SK-N-SH (cell line): ENCODE measurements around the gene ABCB9. TPM values are rescaled to one million over a fixed set of nuclear protein-coding genes. Genes with fewer than 3 reads are reported as not detected.

Source experiments
- CTCF ChIA-PET: fragments of 300-600, 350-600 bp; formaldehyde crosslinking; extraction: SDS; loops from one replicate; lab custom pipeline; 2021; lab: Yijun Ruan, JAX
- POLR2A ChIA-PET: fragments of 350-600 bp; sonication (Branson Sonifier 250); formaldehyde crosslinking; extraction: SDS; loops from one replicate; lab custom pipeline; 2020; ENCODE audit warnings: antibody characterized with exemption, inconsistent platforms; lab: Yijun Ruan, JAX
- DNase-seq: peaks from one replicate; pipeline ENCODE4 v3.0.0; 2012
- H2AFZ ChIP-seq: fragments of 200-600 bp; sonication (generic); 2 replicates; pipeline ENCODE4 v1.8.1; 2016; ENCODE audit warnings: antibody characterized with exemption, mild to moderate bottlenecking, low read depth
- H3F3A ChIP-seq: fragments of 200-600 bp; sonication (generic); replicated peaks from 2 replicates; pipeline ENCODE3; 2016; ENCODE audit warnings: antibody characterized with exemption, mild to moderate bottlenecking; ENCODE audit not compliant: insufficient read depth
- H3K27ac ChIP-seq, 2 experiments: fragments of 200-500 bp in 1 of 2; fragments of 200-600 bp in 1 of 2; sonication (Bioruptor generic) in 1 of 2; sonication (generic), shearing (Covaris generic) in 1 of 2; 2 replicates each; pipeline versions ENCODE4 v1.5.1 to v1.6.1; 2014 to 2016; ENCODE audit warnings: low read depth in 2 of 2, inconsistent platforms in 1 of 2, low read length in 1 of 2, mild to moderate bottlenecking in 1 of 2, mixed read lengths in 1 of 2
- H3K27me3 ChIP-seq: fragments of 200-600 bp; sonication (generic), shearing (Covaris generic); 2 replicates; pipeline ENCODE4 v1.6.1; 2016; ENCODE audit warnings: mixed run types; ENCODE audit not compliant: insufficient read depth
- H3K36me3 ChIP-seq, 2 experiments: fragments of 200-500 bp in 1 of 2; fragments of 200-600 bp in 1 of 2; sonication (Bioruptor generic) in 1 of 2; sonication (generic) in 1 of 2; replicated peaks in 1 of 2; 2 replicates each; pipeline versions ENCODE3 to v1.5.1; 2014 to 2016; ENCODE audit warnings: low read length in 1 of 2, mild to moderate bottlenecking in 1 of 2; ENCODE audit not compliant: insufficient read depth in 2 of 2, control insufficient read depth in 1 of 2
- H3K4me1 ChIP-seq, 2 experiments: fragments of 200-500 bp in 1 of 2; fragments of 200-600 bp in 1 of 2; sonication (Bioruptor generic) in 1 of 2; sonication (generic), shearing (Covaris generic) in 1 of 2; 2 replicates each; pipeline versions ENCODE4 v1.5.1 to v1.6.1; 2014 to 2016; ENCODE audit warnings: low read depth in 1 of 2, low read length in 1 of 2, mixed run types in 1 of 2; ENCODE audit not compliant: insufficient read depth in 2 of 2, control insufficient read depth in 1 of 2
- H3K4me2 ChIP-seq: fragments of 200-600 bp; sonication (generic), shearing (Covaris generic); 2 replicates; pipeline ENCODE4 v1.6.1; 2017; ENCODE audit warnings: mixed run types
- H3K4me3 ChIP-seq, 2 experiments: fragments of 200-500 bp in 1 of 2; fragments of 200-600 bp in 1 of 2; sonication (Bioruptor generic) in 1 of 2; sonication (generic), shearing (Covaris generic) in 1 of 2; 2 replicates each; pipeline versions ENCODE4 v1.5.1 to v1.8.1; 2014 to 2016; ENCODE audit warnings: low read depth in 2 of 2, inconsistent platforms in 1 of 2, low read length in 1 of 2, mild to moderate bottlenecking in 1 of 2, mixed read lengths in 1 of 2, moderate library complexity in 1 of 2
- H3K79me2 ChIP-seq: fragments of 200-600 bp; sonication (generic); 2 replicates; pipeline ENCODE4 v1.8.1; 2017; ENCODE audit warnings: mild to moderate bottlenecking; ENCODE audit not compliant: insufficient read depth
- H3K9ac ChIP-seq: fragments of 200-600 bp; sonication (generic); 2 replicates; pipeline ENCODE4 v1.6.1; 2017; ENCODE audit warnings: mixed run types
- H3K9me2 ChIP-seq: fragments of 200-600 bp; sonication (generic); 2 replicates; pipeline ENCODE4 v1.6.1; 2017; ENCODE audit warnings: mixed run types
- H3K9me3 ChIP-seq: fragments of 200-600 bp; sonication (generic); 2 replicates; pipeline ENCODE4 v1.6.1; 2017; ENCODE audit warnings: mixed run types, mild to moderate bottlenecking, moderate library complexity
- H4K20me1 ChIP-seq: fragments of 200-600 bp; sonication (generic); 2 replicates; pipeline ENCODE4 v1.6.1; 2017; ENCODE audit warnings: mild to moderate bottlenecking, mixed run types; ENCODE audit not compliant: insufficient read depth
- CTCF ChIP-seq: fragments of 200-600 bp; sonication (generic); IDR thresholded peaks from 2 replicates; pipeline ENCODE4 v1.6.1; 2017; ENCODE audit warnings: antibody characterized with exemption, mild to moderate bottlenecking, moderate library complexity
- EZH2phosphoT487 ChIP-seq: fragments of 200-600 bp; sonication (generic); IDR thresholded peaks from 2 replicates; pipeline ENCODE4 v1.6.1; 2017; ENCODE audit warnings: low read depth, mixed run types, mild to moderate bottlenecking, antibody characterized with exemption, moderate library complexity, borderline replicate concordance
- IRF3 ChIP-seq: fragments of 150-350 bp; IDR thresholded peaks from 2 replicates; pipeline ENCODE4 v1.6.1; 2016; ENCODE audit warnings: mild to moderate bottlenecking, low read depth, low read length
- JUND ChIP-seq: IDR thresholded peaks from 2 replicates; pipeline ENCODE4 v1.4.0; 2012
- MEF2A ChIP-seq: IDR thresholded peaks from 2 replicates; pipeline ENCODE4 v1.4.0; 2012; ENCODE audit warnings: low read depth, borderline replicate concordance
- MXI1 ChIP-seq: IDR thresholded peaks from 2 replicates; pipeline ENCODE4 v1.6.1; 2012; ENCODE audit warnings: mild to moderate bottlenecking, low read depth, low read length, improper control_type of control experiment
- NFIC ChIP-seq: IDR thresholded peaks from 2 replicates; pipeline ENCODE4 v1.4.0; 2012; ENCODE audit warnings: borderline replicate concordance
- POLR2AphosphoS5 ChIP-seq: IDR thresholded peaks from 2 replicates; pipeline ENCODE4 v1.6.1; 2012; ENCODE audit warnings: low read depth, low read length
- RAD21 ChIP-seq: IDR thresholded peaks from 2 replicates; pipeline ENCODE4 v1.6.1; 2012; ENCODE audit warnings: mild to moderate bottlenecking, low read length
- RFX5 ChIP-seq: IDR thresholded peaks from 2 replicates; pipeline ENCODE4 v1.6.1; 2012; ENCODE audit warnings: mild to moderate bottlenecking, improper control_type of control experiment, low read length
- RXRA ChIP-seq: IDR thresholded peaks from 2 replicates; pipeline ENCODE4 v1.4.0; 2012; ENCODE audit warnings: low read depth, mild to moderate bottlenecking, borderline replicate concordance
- SIN3A ChIP-seq: IDR thresholded peaks from 2 replicates; pipeline ENCODE4 v1.6.1; 2012; ENCODE audit warnings: low read depth, mild to moderate bottlenecking, low read length, moderate library complexity, borderline replicate concordance
- SMC3 ChIP-seq: IDR thresholded peaks from 2 replicates; pipeline ENCODE4 v1.6.1; 2012; ENCODE audit warnings: low read depth, low read length, improper control_type of control experiment
- TEAD4 ChIP-seq: IDR thresholded peaks from 2 replicates; pipeline ENCODE4 v1.4.0; 2012; ENCODE audit warnings: mild to moderate bottlenecking, borderline replicate concordance; ENCODE audit not compliant: insufficient read depth
- USF1 ChIP-seq: IDR thresholded peaks from 2 replicates; pipeline ENCODE4 v1.4.0; 2012; ENCODE audit warnings: low read depth, borderline replicate concordance
- USF2 ChIP-seq: fragments of 150-350 bp; IDR thresholded peaks from 2 replicates; pipeline ENCODE4 v1.6.1; 2017; ENCODE audit warnings: antibody characterized with exemption, low read length, low read depth, borderline replicate concordance
- WGBS: methylation state at CpG from one replicate; pipeline ENCODE4 v1.1.6; 2017; ENCODE audit warnings: low lambda C conversion rate; 5-methylcytosine and 5-hydroxymethylcytosine counted together
- polyA plus RNA-seq, 3 experiments: library from polyadenylated mRNA; depleted of rRNA; stranded (reverse); fragments of >200 nt; gene quantifications; 2 replicates each; pipeline ENCODE4 v1.2.3, GENCODE V29; 2012

The ABCB9 gene
- polyA plus RNA-seq, 1 of the 3 experiments (the other 2 are of a cell fraction), result 6.2 TPM

- Histone ChIP-seq H3K79me2 (peaks cover 56% of the 10 kb centered on the region; the same call in 1 of the 2 replicates), H3K4me1 (peaks cover 13 to 33% of the 10 kb centered on the region in 2 experiments; a peak in 3 of 4 replicates), H4K20me1 (peaks cover 10% of the 10 kb centered on the region; the same call in 1 of the 2 replicates), H3F3A (peaks cover 7% of the 10 kb centered on the region), H3K4me3 (no peak overlapping the region)
- no peak for DNase-seq
- POLR2A ChIA-PET, result no interaction called here
- CTCF ChIA-PET, result interaction anchor here (1.2 to 5.0 kb wide), 3 partner anchors 10 to 256 kb away, joined by 3 to 25 read pairs (median 3); no protein-coding TSS in a partner anchor
- no peak for TF ChIP-seq EZH2phosphoT487
- no peak for TF ChIP-seq RXRA
- no peak for TF ChIP-seq JUND
- TF ChIP-seq USF2, result no peak
- TF ChIP-seq MEF2A, result no peak
- TF ChIP-seq RAD21, result no peak
- no peak for TF ChIP-seq NFIC
- TF ChIP-seq MXI1, result no peak
- TF ChIP-seq CTCF, result no peak
- no peak for TF ChIP-seq SMC3
- TF ChIP-seq, all 33 proteins: peak for 0
- Histone ChIP-seq H3K27ac (no peak overlapping the region), H2AFZ (no peak overlapping the region), H3K9ac (no peak overlapping the region), H3K4me2 (peak overlapping the region; percentile 96; the same call in 1 of the 2 replicates), H3K27me3 (no peaks in the 10 kb centered on the region), H3K9me3 (no peaks in the 10 kb centered on the region), H3K36me3 (peaks cover 0 to 23% of the 10 kb centered on the region in 2 experiments), H3K9me2 (no peaks in the 10 kb centered on the region)
- WGBS, result 88% methylated on average over 9 of the region's 11 CpGs
Measured at GRCh38 chr12:122982477-122982815, 16.2 kb upstream of the ABCB9 start.

- H3K27me3 ChIP-seq, result no peaks in the 10 kb centered on the region
- H3K4me1 ChIP-seq, result peaks cover 13 to 33% of the 10 kb centered on the region in 2 experiments; a peak in 3 of 4 replicates
- no peak for DNase-seq
- 78% methylated on average over 23 of the region's 25 CpGs for WGBS
- H3K9me3 ChIP-seq, result no peaks in the 10 kb centered on the region
- POLR2A ChIA-PET, result interaction anchor here (0.8 to 1.0 kb wide), 2 partner anchors 13 to 250 kb away, joined by 3 read pairs; partner anchors contain the start of gene MPHOSPH9
- H3K9ac ChIP-seq, result peak overlapping the region; percentile 92
- peaks cover 0 to 25% of the 10 kb centered on the region in 2 experiments for H3K36me3 ChIP-seq
- peak overlapping the region; percentile 96 for H3K4me2 ChIP-seq
- peaks cover 10% of the 10 kb centered on the region; the same call in 1 of the 2 replicates for H4K20me1 ChIP-seq
- H2AFZ ChIP-seq, result no peak overlapping the region
- H3K27ac ChIP-seq, result peak overlapping the region in 1 of 2 experiments; percentile 51; a peak in 2 of 4 replicates
- H3K4me3 ChIP-seq, result peak overlapping the region; percentile 96
- TF ChIP-seq IRF3 (no peak), TEAD4 (no peak), USF1 (no peak), RFX5 (no peak), SIN3A (no peak), POLR2AphosphoS5 (no peak), RAD21 (no peak)
- peaks cover 60% of the 10 kb centered on the region; the same call in 1 of the 2 replicates for H3K79me2 ChIP-seq
- CTCF ChIA-PET, result interaction anchor here (0.6 to 5.0 kb wide), 6 partner anchors 11 to 292 kb away, joined by 3 to 25 read pairs (median 3); no protein-coding TSS in a partner anchor
- no peaks in the 10 kb centered on the region for H3K9me2 ChIP-seq
- peaks cover 7% of the 10 kb centered on the region for H3F3A ChIP-seq
Measured at GRCh38 chr12:122981587-122982476, 15.6 kb upstream of the ABCB9 start.
